GM12892 (cell line): ENCODE results near the gene RAB3GAP1.

Experiments
- POLR2A ChIP-seq: IDR thresholded peaks from 2 replicates; pipeline ENCODE4 v1.6.1; 2011; ENCODE audit warnings: low read depth, low read length, control low read depth
- POLR2AphosphoS5 ChIP-seq: IDR thresholded peaks from 2 replicates; pipeline ENCODE4 v1.6.1; 2011; ENCODE audit warnings: low read depth, low read length, control low read depth

DNA sequence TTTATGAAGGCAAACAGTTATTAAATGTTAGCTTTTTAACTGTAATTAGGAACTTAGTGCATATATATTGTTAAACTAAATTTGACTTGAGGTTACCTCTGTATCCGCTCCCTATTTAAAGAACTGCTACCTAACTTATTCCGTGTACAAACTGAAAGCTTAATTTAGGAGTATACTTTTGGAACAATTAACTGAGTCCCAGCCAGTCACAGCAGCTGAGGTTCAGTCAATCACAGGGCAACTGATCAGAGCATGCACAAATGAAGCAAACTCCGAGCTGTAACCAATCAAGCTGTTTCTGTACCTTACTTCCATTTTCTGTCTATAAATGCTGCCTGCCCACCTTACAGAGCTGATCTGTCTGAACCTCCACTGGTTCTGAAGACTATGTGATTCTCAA is 61.2 kb downstream of the RAB3GAP1 start:
- TF ChIP-seq POLR2A (no peak), POLR2AphosphoS5 (no peak)
